GM13977 (cell line): ENCODE measurements around the gene TMEM229B.

Experiments
- DNase-seq: peaks from one replicate; pipeline ENCODE4 v3.0.0; 2012; ENCODE audit warnings: low spot score
- CTCF ChIP-seq: IDR thresholded peaks from 2 replicates; pipeline ENCODE4 v1.5.1; 2012; ENCODE audit warnings: mild to moderate bottlenecking, control low read depth; ENCODE audit not compliant: insufficient read depth; ENCODE audit errors: extremely low read depth, missing control alignments
- in situ Hi-C: fragments of 300-500 bp; cut with MboI; formaldehyde crosslinking; loops from one replicate; pipeline ENCODE4 v1.12.0; 2022; ENCODE audit warnings: low sequenced_read_pairs, low pct_unique_long_range_greater_than_20kb, mixed read lengths, inconsistent platforms; ENCODE audit not compliant: unreplicated experiment

Gene TMEM229B

GRCh38 chr14:67429510-67430205, 58.9 kb downstream of the TMEM229B start:
- no peak for DNase-seq
- in situ Hi-C loops = loop anchor here (10.0 kb wide), 1 partner anchor 135 kb away; no protein-coding TSS in a partner anchor
- TF ChIP-seq CTCF = no peak

GRCh38 chr14:67428501-67429031, 60.0 kb downstream of the TMEM229B start:
- no peak for DNase-seq
- no peak for TF ChIP-seq CTCF
- in situ Hi-C loops = loop anchor here (10.0 kb wide), 1 partner anchor 136 kb away; no protein-coding TSS in a partner anchor

GRCh38 chr14:67426983-67427606, 61.4 kb downstream of the TMEM229B start:
- in situ Hi-C loops = loop anchor here (10.0 kb wide), 1 partner anchor 138 kb away; no protein-coding TSS in a partner anchor
- TF ChIP-seq CTCF = peak; percentile 85

GRCh38 chr14:67426161-67426560, 62.4 kb downstream of the TMEM229B start:
- no peak for TF ChIP-seq CTCF
- in situ Hi-C loops = loop anchor here (10.0 kb wide), 1 partner anchor 139 kb away; no protein-coding TSS in a partner anchor
- DNase-seq = no peak

More at GRCh38 chr14:67426983-67427606, 61.4 kb downstream of the TMEM229B start:
- peak; percentile 85 for DNase-seq

GRCh38 chr14:67425608-67426007, 62.9 kb downstream of the TMEM229B start:
- DNase-seq = no peak
- in situ Hi-C loops = loop anchor here (10.0 kb wide), 1 partner anchor 139 kb away; no protein-coding TSS in a partner anchor
- TF ChIP-seq CTCF = no peak

GRCh38 chr14:67424539-67424938, 64.0 kb downstream of the TMEM229B start:
- DNase-seq = no peak
- in situ Hi-C loops = loop anchor here (10.0 kb wide), 1 partner anchor 140 kb away; no protein-coding TSS in a partner anchor
- no peak for TF ChIP-seq CTCF
